Calu3 (cell line): ENCODE measurements around the gene FAM9A. TPM values are rescaled to one million over a fixed set of nuclear protein-coding genes. Genes with fewer than 3 reads are reported as not detected.
A peak's percentile ranks its signal among the peaks of the same experiment; 100 is the strongest.
"Not testable (repeated sequence)": the region's sequence is repeated elsewhere in the genome, so short reads cannot be mapped to it uniquely, and the experiment has no call there.

ENCODE experiments used
- BruUV-seq: library from RNA; stranded (reverse); fragments of 400-500 nt; replicated peaks from 2 replicates; lab custom pipeline; 2021; lab: Mats Ljungman, UMichigan
- CTCF ChIA-PET: fragments of 300-600 bp; sonication (Branson Sonifier 250); formaldehyde crosslinking; loops from one replicate; lab custom pipeline; 2022; ENCODE audit warnings: antibody characterized with exemption; lab: Charles Lee
- DNase-seq: peaks from one replicate; pipeline ENCODE4 v3.0.0; 2022
- H3K27ac Mint-ChIP-seq: one replicate; pipeline ENCODE4 v1.8.0; 2022; ENCODE audit warnings: mixed read lengths; ENCODE audit not compliant: unreplicated experiment
- H3K27me3 Mint-ChIP-seq: one replicate; pipeline ENCODE4 v1.8.0; 2022; ENCODE audit warnings: mixed read lengths; ENCODE audit not compliant: unreplicated experiment
- H3K36me3 Mint-ChIP-seq: one replicate; pipeline ENCODE4 v1.8.0; 2022; ENCODE audit warnings: mild to moderate bottlenecking, moderate library complexity, mixed read lengths; ENCODE audit not compliant: insufficient read depth, unreplicated experiment
- H3K4me1 Mint-ChIP-seq: one replicate; pipeline ENCODE4 v1.8.0; 2022; ENCODE audit warnings: mild to moderate bottlenecking, low read depth, mixed read lengths; ENCODE audit not compliant: unreplicated experiment
- H3K4me3 Mint-ChIP-seq: one replicate; pipeline ENCODE4 v1.8.0; 2022; ENCODE audit warnings: mild to moderate bottlenecking, low read depth, moderate library complexity, mixed read lengths; ENCODE audit not compliant: unreplicated experiment
- H3K9me3 Mint-ChIP-seq: one replicate; pipeline ENCODE4 v1.8.0; 2022; ENCODE audit warnings: low read depth, mixed read lengths; ENCODE audit not compliant: unreplicated experiment
- CTCF ChIP-seq: fragments of 200-600 bp; IDR thresholded peaks from one replicate; pipeline ENCODE4 v1.8.0; 2022; ENCODE audit warnings: antibody characterized with exemption; ENCODE audit not compliant: unreplicated experiment
- intact Hi-C: fragments of 100-400 bp; cut with micrococcal nuclease; formaldehyde crosslinking; loops from one replicate; pipeline ENCODE4 v1.10.0; 2022; ENCODE audit not compliant: unreplicated experiment
- total RNA-seq: library from RNA; stranded (reverse); gene quantifications from 2 replicates; pipeline ENCODE4 v1.2.3, GENCODE V29; 2022

Gene FAM9A
- total RNA-seq, 1 experiment from 2014 or later: not detected

GRCh38 chrX:8787119-8787518, 14.1 kb downstream of the FAM9A start:
- not testable (repeated sequence) for H3K4me3 Mint-ChIP-seq

GRCh38 chrX:8784162-8784561, 17.0 kb downstream of the FAM9A start:
- Mint-ChIP-seq H3K4me3 (no peak overlapping the region), H3K27me3 (peaks cover 11% of the 10 kb centered on the region), H3K9me3 (no peaks in the 10 kb centered on the region), H3K4me1 (no peaks in the 10 kb centered on the region), H3K36me3 (no peaks in the 10 kb centered on the region), H3K27ac (no peak overlapping the region)
- CTCF ChIA-PET: no interaction called here
- BruUV-seq: no TSS peak
- no peak for DNase-seq
- intact Hi-C loops: no loop called here
- no peak for TF ChIP-seq CTCF

More at GRCh38 chrX:8787119-8787518, 14.1 kb downstream of the FAM9A start:
- H3K4me1 Mint-ChIP-seq, H3K36me3 Mint-ChIP-seq, H3K27ac Mint-ChIP-seq, intact Hi-C loops, DNase-seq, BruUV-seq, CTCF ChIA-PET, H3K9me3 Mint-ChIP-seq: not testable (repeated sequence)
- H3K27me3 Mint-ChIP-seq: peaks cover 22% of the 10 kb centered on the region

- Mint-ChIP-seq H3K4me1 (no peaks in the 10 kb centered on the region), H3K36me3 (no peaks in the 10 kb centered on the region), H3K4me3 (no peak overlapping the region), H3K27me3 (peaks cover 7% of the 10 kb centered on the region), H3K27ac (no peak overlapping the region), H3K9me3 (no peaks in the 10 kb centered on the region)
- CTCF ChIA-PET: no interaction called here
- intact Hi-C loops: no loop called here
- no peak for TF ChIP-seq CTCF
- no TSS peak for BruUV-seq
- DNase-seq: no peak
These were observed 17.5 kb downstream of the FAM9A start for GRCh38 chrX:8783714-8784098.

GRCh38 chrX:8783097-8783713, 18.0 kb downstream of the FAM9A start:
- BruUV-seq: no TSS peak
- CTCF ChIA-PET: no interaction called here
- peaks cover 2% of the 10 kb centered on the region for H3K27me3 Mint-ChIP-seq
- no peak overlapping the region for H3K27ac Mint-ChIP-seq
- no peaks in the 10 kb centered on the region for H3K9me3 Mint-ChIP-seq
- no peak overlapping the region for H3K4me3 Mint-ChIP-seq
- no peaks in the 10 kb centered on the region for H3K4me1 Mint-ChIP-seq
- no peaks in the 10 kb centered on the region for H3K36me3 Mint-ChIP-seq
- TF ChIP-seq CTCF: peak; percentile 42
- DNase-seq: peak; percentile 17
- intact Hi-C loops: no loop called here

- Mint-ChIP-seq H3K9me3 (no peaks in the 10 kb centered on the region), H3K36me3 (no peaks in the 10 kb centered on the region), H3K27ac (no peak overlapping the region), H3K4me1 (no peaks in the 10 kb centered on the region), H3K4me3 (no peak overlapping the region), H3K27me3 (peaks cover 6% of the 10 kb centered on the region)
- intact Hi-C loops: no loop called here
- BruUV-seq: no TSS peak
- CTCF ChIA-PET: no interaction called here
- no peak for DNase-seq
- no peak for TF ChIP-seq CTCF
These were observed 18.6 kb downstream of the FAM9A start for GRCh38 chrX:8782595-8782994.

- H3K27me3 Mint-ChIP-seq: peaks cover 13% of the 10 kb centered on the region
- H3K4me3 Mint-ChIP-seq, DNase-seq, H3K36me3 Mint-ChIP-seq, intact Hi-C loops, BruUV-seq, CTCF ChIA-PET, H3K27ac Mint-ChIP-seq, H3K4me1 Mint-ChIP-seq, H3K9me3 Mint-ChIP-seq: not testable (repeated sequence)
These were observed 19.3 kb downstream of the FAM9A start for GRCh38 chrX:8781921-8782320.
